ENCODE data around the gene EPAS1. TPM values are rescaled to one million over a fixed set of nuclear protein-coding genes. Genes with fewer than 3 reads are reported as not detected.

Gene EPAS1
- total RNA-seq, 2 experiments from 2014 or later: 12.6 to 16.0 TPM

- H3K4me3 Mint-ChIP-seq: no peak overlapping the region
- no peaks in the 10 kb centered on the region for H3K36me3 Mint-ChIP-seq (ENCODE audit: low read depth)
- POLR2A ChIA-PET: interaction anchor here (0.5 kb wide), 1 partner anchor 63 kb away, joined by 5 read pairs; no protein-coding TSS in a partner anchor
- H3K27ac Mint-ChIP-seq: no peak overlapping the region
- no peaks in the 10 kb centered on the region for H3K9me3 Mint-ChIP-seq (ENCODE audit: low read depth)
- CTCF ChIA-PET: interaction anchor here (0.7 to 1.4 kb wide), 3 partner anchors 9 to 265 kb away, joined by 4 read pairs; partner anchors contain the start of gene EPAS1
- intact Hi-C loops (cut with DNase I, micrococcal nuclease): no loop called here
- ATAC-seq (no peak), DNase-seq (no peak)
- no peaks in the 10 kb centered on the region for H3K27me3 Mint-ChIP-seq
- peaks cover 6% of the 10 kb centered on the region for H3K4me1 Mint-ChIP-seq
These were observed 30.4 kb downstream of the EPAS1 start for GRCh38 chr2:46327627-46328026.

- ChIA-PET POLR2A (no interaction called here), CTCF (interaction anchor here (0.7 to 1.4 kb wide), 4 partner anchors 9 to 265 kb away, joined by 3 to 4 read pairs (median 3); no protein-coding TSS in a partner anchor)
- H3K27ac Mint-ChIP-seq: no peak overlapping the region
- peaks cover 2% of the 10 kb centered on the region for H3K27me3 Mint-ChIP-seq
- peaks cover 6% of the 10 kb centered on the region for H3K4me1 Mint-ChIP-seq
- H3K36me3 Mint-ChIP-seq (ENCODE audit: low read depth): no peaks in the 10 kb centered on the region
- no peak overlapping the region for H3K4me3 Mint-ChIP-seq
- DNase-seq (no peak), ATAC-seq (no peak)
- H3K9me3 Mint-ChIP-seq (ENCODE audit: low read depth): no peaks in the 10 kb centered on the region
- intact Hi-C loops (cut with DNase I, micrococcal nuclease): no loop called here
These were observed 31.1 kb downstream of the EPAS1 start for GRCh38 chr2:46328291-46328690.

GRCh38 chr2:46328829-46329228 lies 31.6 kb downstream of the EPAS1 start:
- ChIA-PET POLR2A (no interaction called here), CTCF (interaction anchor here (0.7 to 1.3 kb wide), 3 partner anchors 10 to 264 kb away, joined by 3 read pairs; no protein-coding TSS in a partner anchor)
- intact Hi-C loops (cut with DNase I, micrococcal nuclease): no loop called here
- peaks cover 6% of the 10 kb centered on the region for H3K4me1 Mint-ChIP-seq
- no peaks in the 10 kb centered on the region for H3K36me3 Mint-ChIP-seq (ENCODE audit: low read depth)
- no peak for DNase-seq
- no peaks in the 10 kb centered on the region for H3K9me3 Mint-ChIP-seq (ENCODE audit: low read depth)
- H3K4me3 Mint-ChIP-seq: no peak overlapping the region
- H3K27me3 Mint-ChIP-seq: peaks cover 4% of the 10 kb centered on the region
- H3K27ac Mint-ChIP-seq: no peak overlapping the region
- ATAC-seq: no peak

- intact Hi-C loops (cut with DNase I, micrococcal nuclease): no loop called here
- peaks cover 4% of the 10 kb centered on the region for H3K27me3 Mint-ChIP-seq
- DNase-seq: no peak
- peaks cover 8% of the 10 kb centered on the region for H3K4me1 Mint-ChIP-seq
- POLR2A ChIA-PET: interaction anchor here (1.0 kb wide), 1 partner anchor 99 kb away, joined by 3 read pairs; no protein-coding TSS in a partner anchor
- H3K27ac Mint-ChIP-seq: no peak overlapping the region
- ATAC-seq: no peak
- H3K4me3 Mint-ChIP-seq: no peak overlapping the region
- CTCF ChIA-PET: interaction anchor here (0.6 to 1.3 kb wide), 3 partner anchors 9 to 130 kb away, joined by 3 read pairs; no protein-coding TSS in a partner anchor
- no peaks in the 10 kb centered on the region for H3K9me3 Mint-ChIP-seq (ENCODE audit: low read depth)
- H3K36me3 Mint-ChIP-seq (ENCODE audit: low read depth): no peaks in the 10 kb centered on the region
These were observed 32.1 kb downstream of the EPAS1 start for GRCh38 chr2:46329340-46329739.

GRCh38 chr2:46329803-46330775 lies 32.9 kb downstream of the EPAS1 start:
- ChIA-PET CTCF (interaction anchor here (0.6 to 1.3 kb wide), 4 partner anchors 9 to 129 kb away, joined by 3 read pairs; no protein-coding TSS in a partner anchor), POLR2A (interaction anchor here (1.0 kb wide), 1 partner anchor 100 kb away, joined by 3 read pairs; no protein-coding TSS in a partner anchor)
- Mint-ChIP-seq H3K4me1 (peaks cover 14% of the 10 kb centered on the region), H3K9me3 (ENCODE audit: low read depth) (no peaks in the 10 kb centered on the region), H3K36me3 (ENCODE audit: low read depth) (no peaks in the 10 kb centered on the region), H3K27me3 (peaks cover 4% of the 10 kb centered on the region), H3K27ac (peak overlapping the region; percentile 51), H3K4me3 (no peak overlapping the region)
- intact Hi-C loops (cut with DNase I, micrococcal nuclease): no loop called here
- ATAC-seq: peak; percentile 78
- DNase-seq: no peak

- ATAC-seq: no peak
- no peaks in the 10 kb centered on the region for H3K9me3 Mint-ChIP-seq (ENCODE audit: low read depth)
- ChIA-PET CTCF (no interaction called here), POLR2A (no interaction called here)
- DNase-seq: no peak
- peaks cover 15% of the 10 kb centered on the region for H3K4me1 Mint-ChIP-seq
- H3K27ac Mint-ChIP-seq: no peak overlapping the region
- H3K36me3 Mint-ChIP-seq (ENCODE audit: low read depth): no peaks in the 10 kb centered on the region
- intact Hi-C loops (cut with DNase I, micrococcal nuclease): no loop called here
- no peak overlapping the region for H3K4me3 Mint-ChIP-seq
- peaks cover 4% of the 10 kb centered on the region for H3K27me3 Mint-ChIP-seq
These were observed 34.0 kb downstream of the EPAS1 start for GRCh38 chr2:46331109-46331766.

- no peaks in the 10 kb centered on the region for H3K36me3 Mint-ChIP-seq (ENCODE audit: low read depth)
- DNase-seq (no peak), ATAC-seq (no peak)
- no peak overlapping the region for H3K4me3 Mint-ChIP-seq
- peaks cover 4% of the 10 kb centered on the region for H3K27me3 Mint-ChIP-seq
- no peaks in the 10 kb centered on the region for H3K9me3 Mint-ChIP-seq (ENCODE audit: low read depth)
- no peak overlapping the region for H3K27ac Mint-ChIP-seq
- POLR2A ChIA-PET: no interaction called here
- intact Hi-C loops (cut with DNase I, micrococcal nuclease): no loop called here
- CTCF ChIA-PET: interaction anchor here (0.6 to 1.7 kb wide), 3 partner anchors 10 to 318 kb away, joined by 3 to 4 read pairs (median 3); no protein-coding TSS in a partner anchor
- peaks cover 20% of the 10 kb centered on the region for H3K4me1 Mint-ChIP-seq
These were observed 35.6 kb downstream of the EPAS1 start for GRCh38 chr2:46332686-46333281.

GRCh38 chr2:46333912-46334311 lies 36.7 kb downstream of the EPAS1 start:
- CTCF ChIA-PET: interaction anchor here (1.7 kb wide), 1 partner anchor 8 kb away, joined by 4 read pairs; no protein-coding TSS in a partner anchor
- H3K27me3 Mint-ChIP-seq: peaks cover 4% of the 10 kb centered on the region
- no peaks in the 10 kb centered on the region for H3K36me3 Mint-ChIP-seq (ENCODE audit: low read depth)
- no peak overlapping the region for H3K27ac Mint-ChIP-seq
- H3K4me3 Mint-ChIP-seq: no peak overlapping the region
- H3K4me1 Mint-ChIP-seq: peaks cover 25% of the 10 kb centered on the region
- no peak for DNase-seq
- POLR2A ChIA-PET: no interaction called here
- intact Hi-C loops (cut with DNase I, micrococcal nuclease): loop anchor here in 1 of 2 experiments (1.0 kb wide), 1 partner anchor 29 kb away; no protein-coding TSS in a partner anchor
- H3K9me3 Mint-ChIP-seq (ENCODE audit: low read depth): no peaks in the 10 kb centered on the region
- ATAC-seq: no peak

- ATAC-seq (no peak), DNase-seq (no peak)
- H3K27me3 Mint-ChIP-seq: peaks cover 4% of the 10 kb centered on the region
- intact Hi-C loops (cut with DNase I, micrococcal nuclease): loop anchor here in 1 of 2 experiments (1.0 kb wide), 1 partner anchor 29 kb away; no protein-coding TSS in a partner anchor
- CTCF ChIA-PET: interaction anchor here (1.3 to 1.7 kb wide), 2 partner anchors 8 to 322 kb away, joined by 4 read pairs; no protein-coding TSS in a partner anchor
- no peaks in the 10 kb centered on the region for H3K36me3 Mint-ChIP-seq (ENCODE audit: low read depth)
- no peak overlapping the region for H3K27ac Mint-ChIP-seq
- H3K9me3 Mint-ChIP-seq (ENCODE audit: low read depth): no peaks in the 10 kb centered on the region
- POLR2A ChIA-PET: no interaction called here
- peaks cover 24% of the 10 kb centered on the region for H3K4me1 Mint-ChIP-seq
- no peak overlapping the region for H3K4me3 Mint-ChIP-seq
These were observed 37.4 kb downstream of the EPAS1 start for GRCh38 chr2:46334389-46335271.

All from activated CD4-positive, alpha-beta T cell treated with anti-CD3 and anti-CD28 coated beads for 36 hours (primary cell).